ENCODE measurements around the gene YY1.
"Not testable (repeated sequence)": the region's sequence is repeated elsewhere in the genome, so short reads cannot be mapped to it uniquely, and the experiment has no call there.

YY1 gene

DNA sequence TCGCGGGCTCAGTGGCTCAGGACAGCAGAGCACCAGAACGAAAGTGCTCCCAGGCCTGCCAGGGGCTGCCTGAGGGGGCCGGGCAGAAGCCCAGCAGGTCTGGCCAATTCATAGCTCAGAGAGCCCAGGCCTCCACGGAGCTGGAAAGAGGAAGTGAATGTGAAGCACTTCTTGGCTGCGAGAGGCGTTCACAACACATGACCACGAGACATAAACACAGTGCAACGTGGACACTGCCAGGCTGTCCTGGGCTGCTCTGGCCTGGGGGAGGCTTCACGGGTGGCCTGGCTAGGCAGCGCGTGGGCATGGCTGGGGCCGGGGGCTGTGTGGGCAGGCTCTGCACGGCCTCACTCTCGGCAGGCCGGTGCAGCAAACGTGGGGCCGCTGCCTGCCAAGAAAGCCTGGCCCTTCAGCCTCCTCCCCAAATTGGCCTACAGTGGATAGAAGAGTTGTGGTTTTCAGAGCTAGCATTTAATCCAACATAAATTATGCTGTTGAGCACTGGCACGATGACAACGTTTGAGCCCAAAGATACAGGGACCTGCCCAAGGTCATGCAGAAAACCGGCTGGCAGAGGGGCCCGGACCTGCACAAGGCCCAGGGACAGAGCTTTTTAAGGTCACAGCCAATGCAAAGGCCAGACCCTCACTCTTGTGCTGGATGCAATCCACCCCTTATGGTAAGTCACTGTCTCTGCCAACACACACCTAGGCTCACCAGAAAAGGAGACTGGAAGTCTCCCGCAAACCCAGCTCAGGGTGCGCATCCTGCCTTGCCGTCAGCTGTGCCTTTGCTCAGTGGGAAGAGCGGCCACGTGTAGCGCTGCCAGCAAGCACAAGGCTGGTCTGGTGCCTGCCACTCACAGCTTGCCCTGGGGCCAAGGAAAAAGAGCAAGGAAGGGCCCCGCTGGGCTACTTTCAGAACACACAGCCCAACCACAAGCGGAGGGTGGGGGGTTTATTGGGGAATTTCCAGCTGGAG, 58.7 kb downstream of the YY1 start:
- peak; percentile 79 for DNase-seq

DNA sequence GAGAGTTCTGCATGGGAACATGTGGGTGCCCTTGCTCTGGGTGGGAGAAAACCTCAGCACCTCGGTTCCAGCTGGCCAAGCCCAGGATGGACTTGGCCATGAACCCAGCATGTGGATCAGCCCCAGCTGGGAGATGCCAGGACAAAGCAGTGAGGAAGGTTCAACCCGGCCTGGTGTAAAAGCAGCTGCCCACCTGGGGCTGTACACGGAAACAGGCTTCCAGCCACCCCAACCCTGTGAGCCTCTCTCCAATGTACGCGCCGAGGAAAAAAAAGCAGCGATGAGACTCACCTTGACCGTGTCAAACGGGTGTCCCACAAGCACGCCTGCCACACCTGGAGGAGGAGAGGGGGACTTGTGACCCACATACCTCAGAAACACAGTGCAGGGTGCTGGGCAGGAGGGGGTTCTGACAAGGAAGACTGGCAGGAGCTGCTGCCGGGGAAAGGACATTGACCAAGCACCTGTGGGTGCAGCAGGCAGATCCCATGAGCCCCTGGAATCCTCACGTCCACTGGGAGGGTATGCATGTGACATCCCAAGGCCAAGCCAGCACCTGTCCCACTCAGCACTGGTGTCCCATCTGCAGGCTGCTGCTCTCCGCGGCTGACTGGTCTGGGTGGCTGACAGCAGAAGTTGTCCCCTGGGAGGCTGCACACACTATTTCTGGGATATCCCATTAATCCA, 59.8 kb downstream of the YY1 start:
- no peak for DNase-seq

DNA sequence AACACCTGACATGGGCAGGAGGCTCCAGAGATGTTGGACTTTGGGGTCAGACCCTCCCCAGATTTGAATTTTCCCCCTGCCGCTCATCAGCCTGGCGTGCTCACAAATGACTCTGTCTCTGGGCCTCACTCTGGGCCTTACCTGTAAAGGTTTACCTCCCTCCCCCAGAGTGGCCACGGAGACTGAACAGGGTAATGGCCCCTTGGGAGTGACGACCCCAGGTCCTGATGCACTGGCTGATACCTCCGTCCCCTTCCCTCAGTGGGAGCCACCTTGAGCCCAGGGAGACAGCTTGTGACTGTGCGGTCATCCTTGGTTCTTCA, 60.3 kb downstream of the YY1 start:
- DNase-seq = no peak

DNA sequence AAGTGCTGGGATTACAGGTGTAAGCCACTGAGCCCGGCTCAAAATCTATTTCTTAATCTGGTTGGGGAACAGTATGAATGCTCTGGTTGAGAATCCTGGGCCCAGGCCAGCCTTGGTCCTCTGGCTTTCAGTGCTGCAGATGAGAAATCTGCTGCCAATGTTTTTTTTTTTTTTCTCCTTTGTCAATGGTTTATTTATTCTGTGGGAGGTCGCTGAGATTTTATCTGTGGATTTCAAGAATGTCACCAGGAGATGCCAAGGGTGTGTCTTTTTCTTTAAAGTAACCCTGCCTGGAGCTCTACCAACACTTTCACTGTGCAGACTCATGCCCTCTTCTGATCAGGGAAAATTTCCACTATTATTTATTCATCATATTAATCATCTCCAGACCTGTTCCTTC, 63.7 kb downstream of the YY1 start:
- no peak for DNase-seq

DNA sequence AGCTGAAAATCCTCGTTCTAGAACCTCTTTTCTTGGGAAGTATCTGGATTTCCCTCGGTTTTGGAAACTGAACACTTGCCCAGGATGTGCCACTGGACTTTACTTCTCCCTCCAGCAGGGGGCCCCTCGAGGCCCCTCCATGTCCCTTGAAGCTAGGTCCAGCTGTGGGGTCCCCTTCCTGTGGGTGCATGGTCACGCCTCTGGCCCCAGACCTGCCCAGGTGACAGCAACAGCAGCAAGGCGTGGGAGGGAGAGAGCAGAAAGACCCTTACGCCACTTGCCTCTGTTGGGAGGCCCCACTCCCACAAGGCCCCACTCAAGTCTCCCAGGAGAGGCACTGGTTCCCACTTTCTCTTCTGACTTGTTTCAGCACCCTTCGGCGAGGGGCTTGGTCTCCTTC, 64.2 kb downstream of the YY1 start:
- DNase-seq = no peak

DNA sequence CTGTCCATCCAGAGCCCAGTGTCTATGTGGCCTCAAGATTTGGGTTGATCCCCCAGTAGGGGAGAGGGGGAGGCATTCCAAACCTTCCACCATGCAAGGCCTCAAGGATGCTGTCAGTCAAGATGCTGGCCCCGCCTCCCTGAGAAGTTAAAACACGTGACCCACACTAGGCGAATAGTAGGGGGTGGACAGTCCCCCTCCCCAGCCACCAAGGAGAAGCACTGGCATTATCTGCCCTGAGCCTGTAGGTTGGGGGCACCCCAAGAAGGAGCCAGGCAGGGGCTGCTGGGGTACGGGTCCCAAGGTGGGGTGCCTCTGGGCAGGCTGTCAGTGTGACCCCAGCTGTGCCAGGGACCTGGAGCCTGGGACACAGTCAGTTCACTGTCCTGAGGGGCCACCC, 65.0 kb downstream of the YY1 start:
- no peak for DNase-seq

DNA sequence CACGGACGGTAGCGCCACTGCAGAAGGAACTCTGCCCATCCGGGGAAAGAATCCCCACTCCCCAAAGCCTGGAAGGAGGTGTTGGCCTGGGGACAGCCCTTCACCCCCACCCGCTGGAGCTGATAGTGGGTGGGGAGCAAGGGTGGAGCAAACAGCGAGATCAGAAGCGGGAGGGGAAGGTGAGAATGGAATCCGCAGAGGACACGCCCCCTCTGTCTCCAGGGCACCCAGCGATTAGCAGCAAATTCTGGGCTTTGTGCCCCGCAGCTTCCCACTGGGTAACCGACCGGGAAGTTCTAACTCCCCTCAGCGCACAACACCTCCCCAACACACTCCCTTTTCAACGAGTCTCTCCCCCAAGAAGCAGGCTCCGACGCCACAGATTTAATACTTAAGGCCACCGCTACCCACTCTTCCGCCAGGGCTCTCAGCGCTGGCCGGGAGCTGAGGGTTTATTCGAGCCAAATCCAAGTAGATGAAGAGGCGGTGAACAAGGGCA, 65.9 kb downstream of the YY1 start:
- DNase-seq = peak; percentile 30

DNA sequence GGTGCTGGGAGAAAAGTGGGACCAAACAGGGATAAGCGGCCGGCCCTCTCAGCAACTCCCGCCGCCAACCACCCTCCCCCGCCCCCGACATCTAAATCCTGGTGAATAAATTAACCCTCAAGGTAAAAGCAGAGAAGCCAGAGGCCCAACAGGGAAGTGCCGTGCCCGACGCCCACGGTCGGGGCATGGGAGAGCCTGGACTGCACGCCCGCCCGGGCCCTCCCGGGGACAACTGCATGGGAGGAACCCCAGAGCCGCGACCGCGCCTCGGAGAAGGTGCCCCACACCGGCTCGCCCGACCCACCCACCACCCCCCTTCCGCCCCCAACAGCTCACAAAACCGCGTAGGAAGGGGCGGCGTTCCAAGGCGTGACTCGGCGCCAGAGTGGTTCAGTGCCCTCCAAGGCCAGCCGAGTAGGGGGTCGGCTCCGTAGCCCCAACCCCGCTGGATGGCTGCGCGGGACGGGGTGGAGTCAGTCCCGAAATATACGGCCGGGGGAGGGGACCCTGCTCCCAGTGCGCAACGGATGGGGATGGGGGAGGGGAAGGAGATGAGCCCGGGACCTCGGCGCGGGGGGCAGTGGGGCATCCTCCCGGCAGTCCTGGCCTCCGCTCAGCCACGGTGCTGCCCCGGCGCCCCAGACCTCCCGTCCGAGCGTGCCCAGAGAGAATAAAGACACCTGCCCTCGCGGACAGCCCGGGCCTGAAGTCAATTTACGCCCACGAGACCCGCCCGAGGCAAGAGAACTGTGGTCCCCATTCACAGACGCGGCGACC, 66.6 kb downstream of the YY1 start:
- DNase-seq = no peak

DNA sequence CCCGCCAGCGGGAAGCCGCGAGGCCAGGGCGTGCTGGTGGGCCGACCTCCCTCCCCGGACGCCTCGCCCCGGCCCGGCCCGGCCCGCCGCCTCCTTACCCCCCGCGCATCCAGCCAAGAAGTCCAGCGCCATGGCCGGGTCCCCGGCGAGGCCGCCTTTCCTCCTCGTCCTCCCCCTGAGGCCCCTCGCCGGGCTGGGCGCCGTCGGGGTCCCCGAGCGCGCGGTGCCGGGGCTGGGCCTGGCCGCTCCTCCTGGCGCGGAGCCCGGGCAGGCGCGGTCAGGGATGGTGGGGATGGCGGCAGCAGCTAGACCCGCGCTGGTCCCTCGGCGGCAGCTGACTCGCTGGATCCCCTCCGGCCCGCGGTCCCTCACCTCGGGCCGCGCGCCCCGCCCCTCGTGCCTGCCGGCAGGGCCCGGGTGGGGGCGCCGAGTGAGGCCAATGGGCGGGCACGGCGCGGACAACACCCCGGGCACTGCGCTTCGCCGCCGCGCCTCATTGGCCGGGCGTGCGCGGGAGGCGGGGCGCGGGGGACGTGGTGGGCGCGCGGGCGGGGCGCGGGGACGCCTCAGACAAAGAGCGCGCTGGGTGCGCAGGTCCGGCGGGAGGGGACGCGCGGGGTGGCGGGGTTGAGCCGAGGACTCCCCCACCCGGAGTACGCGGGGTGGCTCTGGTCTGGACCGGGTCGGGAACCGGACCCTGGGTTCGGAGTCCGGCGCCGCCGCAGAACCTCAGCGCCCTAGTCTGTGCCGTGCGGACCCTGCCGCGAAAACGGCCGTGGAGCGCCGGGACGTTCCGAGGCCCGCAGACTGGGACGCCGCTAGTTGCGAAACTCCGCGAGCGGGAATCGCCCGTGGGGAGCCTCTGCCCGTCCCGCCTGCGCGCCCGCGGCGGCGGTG, 67.4 kb downstream of the YY1 start, which contains the start of gene SLC25A29:
Gene SLC25A29, minus strand, starts transcription at position 344 of the 897 bp plus-strand sequence. Its CDS starts 212 bp downstream, at position 132.
- peak; percentile 94 for DNase-seq

DNA sequence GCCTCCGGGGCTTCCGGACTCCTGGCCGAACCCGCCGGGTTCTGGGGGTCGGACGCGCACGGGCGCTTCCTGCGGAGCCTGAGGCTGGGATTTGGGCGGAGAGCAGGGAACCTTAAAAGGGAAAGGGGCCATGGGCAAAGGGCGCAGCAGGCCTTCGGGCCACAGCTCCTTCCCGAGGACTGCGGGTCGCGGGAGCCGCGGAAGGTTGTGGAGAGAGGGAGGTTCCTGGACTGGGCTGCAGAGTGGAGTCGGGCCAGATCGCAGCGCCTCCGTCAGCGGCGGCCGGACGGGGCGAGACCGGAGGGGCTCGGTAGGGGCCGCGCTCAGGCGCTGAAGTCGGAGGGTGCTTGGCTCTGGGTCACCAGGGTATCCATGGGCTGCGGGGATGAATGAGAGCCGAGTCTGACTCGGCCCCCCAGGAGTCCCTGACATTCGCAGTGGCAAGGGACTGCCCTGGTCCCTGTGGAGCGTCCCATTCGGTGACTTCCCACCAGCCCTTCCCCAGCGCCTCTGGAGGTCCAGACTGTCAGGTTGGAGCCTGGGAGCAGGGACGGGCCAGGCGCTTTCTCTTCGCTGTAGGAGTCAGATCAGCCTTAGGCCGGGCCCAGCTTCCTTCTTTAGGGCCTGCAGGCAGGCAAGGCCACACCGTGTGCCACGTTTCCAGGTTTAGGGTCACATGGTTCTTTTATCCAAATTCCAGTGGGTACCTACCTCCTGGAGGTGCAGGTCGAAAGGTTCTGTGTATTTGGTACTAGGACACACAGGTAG, 68.2 kb downstream of the YY1 start:
- DNase-seq = no peak

DNA sequence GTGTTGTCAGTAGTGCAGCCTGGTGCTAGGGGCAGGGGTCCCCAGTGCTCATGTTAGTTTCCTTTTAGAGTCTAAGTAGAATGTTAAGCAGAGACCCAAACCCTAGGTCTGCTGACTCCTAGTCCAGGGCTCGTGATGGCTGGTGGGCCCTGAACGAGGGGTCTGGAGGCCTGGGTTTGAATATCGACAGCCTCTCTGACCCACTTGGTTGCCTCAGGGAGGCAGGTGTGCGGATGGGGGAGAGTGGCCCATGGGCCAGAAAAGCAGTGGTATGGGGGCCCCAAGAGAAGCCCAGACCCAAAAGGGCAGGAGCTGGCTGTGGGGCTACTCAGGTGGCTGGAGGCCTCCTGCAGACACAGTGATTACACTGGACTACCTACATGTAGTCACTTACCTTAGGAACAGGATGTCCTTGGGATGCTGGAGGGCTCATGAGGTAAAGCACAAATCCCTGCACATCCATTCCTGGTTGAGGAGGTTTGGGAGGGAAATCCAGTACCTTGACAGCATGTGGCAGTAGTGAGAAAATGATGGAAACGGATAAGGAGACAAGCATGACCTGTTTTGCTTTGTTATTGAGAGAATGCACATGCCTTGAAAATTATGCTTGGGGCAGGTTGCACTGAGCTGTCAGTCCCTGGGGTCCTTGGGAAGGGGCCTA, 69.0 kb downstream of the YY1 start:
- DNase-seq = no peak

DNA sequence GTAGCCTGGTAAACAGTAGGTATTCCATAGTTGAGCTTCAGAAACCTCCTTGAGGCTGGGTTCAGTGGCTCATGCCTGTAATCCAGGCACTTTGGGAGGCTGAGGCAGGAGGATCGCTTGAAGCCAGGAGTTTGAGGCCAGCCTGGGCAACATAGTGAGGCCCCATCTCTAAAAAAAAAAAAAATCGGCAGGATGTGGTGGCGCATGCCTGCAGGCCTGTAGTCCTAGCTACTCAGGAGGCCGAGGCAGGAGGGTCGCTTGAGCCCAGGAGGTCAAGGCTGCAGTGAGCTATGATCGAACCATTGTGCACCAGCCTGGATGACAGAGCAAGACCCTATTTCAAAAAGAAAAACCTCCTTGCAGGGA, 69.5 kb downstream of the YY1 start:
- DNase-seq = not testable (repeated sequence)

DNA sequence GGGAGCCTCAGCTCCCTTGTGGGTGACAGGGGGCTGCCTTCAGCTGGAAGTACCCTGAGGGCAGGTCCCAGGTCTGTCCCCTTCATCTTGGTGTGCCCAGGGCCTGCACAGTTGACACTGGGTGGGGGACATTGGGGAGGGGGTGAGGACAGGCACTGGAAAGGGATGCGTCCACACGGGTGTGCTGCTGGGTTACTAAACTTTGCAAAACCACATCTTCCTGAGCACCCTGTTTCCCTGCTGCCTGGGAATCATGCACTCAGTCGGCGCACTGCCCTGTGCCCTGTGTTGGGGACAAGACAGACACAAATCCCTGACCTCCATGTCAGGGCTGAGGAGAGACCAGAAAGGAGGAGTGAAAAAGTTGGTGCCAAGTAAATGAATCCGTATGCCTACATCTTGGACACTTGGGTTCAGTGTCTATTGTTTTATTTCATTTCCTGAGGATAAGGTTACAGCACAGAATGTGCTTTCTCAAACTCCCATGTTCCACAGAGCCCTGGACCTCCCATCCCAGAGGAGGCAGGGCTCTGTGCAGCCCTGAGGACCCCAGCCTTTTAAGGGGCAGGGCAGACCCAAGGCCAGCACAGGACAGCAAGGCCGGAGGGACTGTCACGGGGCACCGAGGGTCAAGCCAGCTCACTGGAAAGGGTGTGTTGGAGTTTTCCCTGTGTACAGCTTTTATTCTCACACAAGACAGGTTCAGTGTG, 70.2 kb downstream of the YY1 start:
- DNase-seq = no peak

DNA sequence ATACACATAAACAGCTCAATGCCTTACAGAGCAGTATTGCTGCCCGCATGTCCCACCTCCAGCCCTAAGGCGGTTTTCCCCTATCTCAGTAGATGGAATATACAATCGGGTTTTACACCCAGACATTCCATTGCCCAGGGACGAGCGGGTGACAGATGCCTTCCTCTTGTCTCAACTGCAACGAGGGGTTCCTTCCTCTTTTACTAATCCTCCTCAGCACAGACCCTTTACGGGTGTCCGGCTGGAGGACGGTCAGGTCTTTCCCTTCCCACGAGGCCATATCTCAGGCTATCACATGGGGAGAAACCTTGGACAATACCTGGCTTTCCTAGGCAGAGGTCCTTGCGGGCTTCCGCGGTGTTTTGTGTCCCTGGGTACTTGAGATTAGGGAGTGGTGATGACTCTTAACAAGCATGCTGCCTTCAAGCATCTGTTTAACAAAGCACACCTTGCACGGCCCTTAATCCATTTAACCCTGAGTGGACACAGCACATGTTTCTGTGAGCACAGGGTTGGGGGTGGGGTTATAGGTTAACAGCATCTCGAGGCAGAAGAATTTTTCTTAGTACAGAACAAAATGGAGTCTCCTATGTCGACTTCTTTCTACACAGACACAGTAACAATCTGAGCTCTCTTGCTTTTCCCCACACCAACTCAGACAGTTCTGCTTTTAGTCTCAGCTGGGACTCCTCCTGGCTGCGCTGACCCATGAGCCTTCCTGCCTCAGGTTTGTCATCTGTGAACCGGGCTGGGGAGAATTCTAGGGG, 73.3 kb downstream of the YY1 start:
- DNase-seq = not testable (repeated sequence)

DNA sequence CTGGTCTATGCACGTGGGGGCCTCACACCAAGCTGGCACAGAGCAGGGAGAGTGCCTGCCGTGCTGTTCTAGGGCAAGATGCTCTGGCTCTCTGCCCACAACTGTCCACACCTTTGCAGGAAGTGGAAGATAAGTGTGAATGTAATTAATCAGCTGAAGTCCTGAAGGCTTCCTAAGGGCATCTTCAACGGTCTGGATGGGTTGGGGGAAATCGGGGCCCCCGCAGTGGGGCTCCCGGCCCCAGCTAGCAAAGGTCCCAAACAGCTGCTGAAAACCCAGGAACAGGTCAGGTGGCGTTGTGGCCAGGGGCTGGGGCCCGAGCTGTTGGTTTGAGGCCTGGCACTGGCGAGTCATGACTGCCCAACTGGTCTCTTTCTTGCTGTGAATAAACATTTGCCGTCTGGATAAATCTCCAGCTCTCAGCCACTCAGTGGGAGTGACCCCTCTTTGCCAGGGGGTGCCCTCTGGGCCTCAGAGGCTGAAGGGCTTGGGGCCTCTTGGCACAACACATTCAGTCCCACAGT, 74.0 kb downstream of the YY1 start:
- DNase-seq = no peak

DNA sequence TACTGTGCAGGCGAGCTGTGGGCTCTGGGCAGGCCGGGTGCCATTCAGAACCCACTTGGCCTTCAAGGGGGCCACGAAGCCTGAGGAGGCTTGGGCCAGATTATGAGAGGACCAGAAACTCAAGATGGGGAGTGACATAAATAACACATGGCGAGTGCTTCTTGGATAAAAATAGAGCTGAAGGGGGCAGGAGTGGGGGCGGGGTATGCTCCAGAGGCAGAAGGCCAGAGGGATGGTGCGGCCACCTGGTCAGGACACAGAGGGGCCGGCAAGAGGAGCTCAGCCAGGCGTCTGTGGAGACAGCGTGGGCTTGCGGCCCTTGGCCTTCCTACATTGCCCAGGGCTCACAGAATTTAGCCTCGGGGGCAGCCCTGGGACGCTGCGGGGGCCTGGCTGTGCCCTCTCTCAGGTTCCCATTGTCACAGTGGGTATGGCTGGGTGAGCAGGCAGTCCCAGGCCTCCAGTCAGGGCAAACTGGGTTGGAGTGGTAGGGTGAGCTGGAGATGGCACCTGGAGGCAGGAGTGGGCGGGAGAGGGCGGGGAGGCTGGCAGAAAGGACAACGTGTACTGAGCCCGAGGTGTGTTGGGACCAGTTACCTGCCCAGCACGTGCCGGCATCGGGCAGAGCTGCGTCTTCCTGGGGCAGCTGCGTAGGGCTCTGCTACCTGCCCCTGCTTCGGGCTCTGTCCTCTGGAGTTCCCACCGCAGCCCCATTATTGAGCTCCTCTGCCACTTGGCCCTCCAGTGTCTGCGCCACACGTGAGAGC, 74.7 kb downstream of the YY1 start:
- no peak for DNase-seq

DNA sequence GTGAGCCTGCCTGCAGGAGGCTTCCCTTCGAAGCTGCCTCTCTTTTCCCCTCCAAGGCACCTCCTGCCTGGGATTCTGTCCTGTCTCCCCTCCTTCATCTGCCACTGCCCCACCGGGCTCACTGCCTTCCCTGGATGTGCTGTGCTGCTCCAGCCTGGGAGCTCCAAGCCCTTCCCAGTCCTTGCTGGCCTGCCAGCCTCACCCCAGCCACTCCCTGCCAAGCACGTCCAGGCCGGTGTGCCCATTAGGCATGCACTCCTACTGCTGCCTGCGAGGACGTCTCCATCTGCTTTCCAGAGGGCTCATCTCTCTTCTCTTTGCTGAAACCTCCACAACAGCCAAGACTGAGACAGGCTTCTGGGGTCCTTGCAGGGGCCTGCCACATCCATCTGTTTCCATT, 75.8 kb downstream of the YY1 start:
- no peak for DNase-seq

DNA sequence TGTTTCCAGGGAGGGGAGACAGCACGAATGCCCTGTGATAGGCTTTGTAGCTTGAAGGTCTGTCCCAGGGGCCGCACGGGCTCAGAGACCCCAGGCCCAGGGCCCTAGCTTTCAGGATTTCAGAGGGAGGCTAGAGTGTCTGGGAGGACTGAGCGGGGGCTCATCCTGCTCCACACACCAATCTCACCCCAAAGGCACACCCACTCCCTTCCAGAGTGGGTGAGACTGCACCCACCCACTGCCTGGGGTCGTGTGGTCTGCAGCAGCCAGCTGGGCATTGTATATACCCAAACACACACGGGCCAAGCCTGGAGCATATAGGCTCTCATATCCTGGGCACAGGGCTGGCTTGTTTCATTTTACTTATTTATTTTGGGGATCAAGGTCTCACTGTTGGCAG, 78.4 kb downstream of the YY1 start:
- no peak for DNase-seq

Data from midbrain (tissue), 1 donor.